Measurements from ENCODE around the gene PKD1L1.
"Not testable (repeated sequence)": the region's sequence is repeated elsewhere in the genome, so short reads cannot be mapped to it uniquely, and the experiment has no call there.

Gene PKD1L1

GRCh38 chr7:47948141-47948790 is at the start of gene PKD1L1:
Gene PKD1L1, minus strand, starts transcription at chr7:47948466. Its CDS starts 26 bp downstream, at chr7:47948440.
- DNase-seq = no peak

- DNase-seq = no peak
Observed at GRCh38 chr7:47992446-47992845, 44.2 kb upstream of the PKD1L1 start.

GRCh38 chr7:47991741-47992311 is 43.6 kb upstream of the PKD1L1 start:
- peak; percentile 83 for DNase-seq

GRCh38 chr7:47991270-47991669 is 43.0 kb upstream of the PKD1L1 start:
- no peak for DNase-seq

GRCh38 chr7:47990592-47990991 is 42.3 kb upstream of the PKD1L1 start:
- DNase-seq = no peak

GRCh38 chr7:47989607-47990400 is 41.5 kb upstream of the PKD1L1 start:
- not testable (repeated sequence) for DNase-seq

- DNase-seq = no peak
Observed at GRCh38 chr7:47988496-47989386, 40.5 kb upstream of the PKD1L1 start.

- no peak for DNase-seq
Observed at GRCh38 chr7:47982610-47983009, 34.3 kb upstream of the PKD1L1 start.

- DNase-seq = not testable (repeated sequence)
Observed at GRCh38 chr7:47980648-47981047, 32.4 kb upstream of the PKD1L1 start.

GRCh38 chr7:47979832-47980181 is 31.5 kb upstream of the PKD1L1 start:
- no peak for DNase-seq

GRCh38 chr7:47979145-47979831 is 31.0 kb upstream of the PKD1L1 start, which contains the start of gene HUS1:
Gene HUS1, minus strand, starts transcription at chr7:47979615. Its CDS starts 96 bp downstream, at chr7:47979519.
- peak; percentile 92 for DNase-seq

- no peak for DNase-seq
Observed at GRCh38 chr7:47978790-47979144, 30.5 kb upstream of the PKD1L1 start.

- DNase-seq = no peak
Observed at GRCh38 chr7:47973739-47974138, 25.5 kb upstream of the PKD1L1 start.

GRCh38 chr7:47970761-47971160 is 22.5 kb upstream of the PKD1L1 start:
- DNase-seq = no peak

- DNase-seq = peak; percentile 67
Observed at GRCh38 chr7:47968847-47969774, 20.8 kb upstream of the PKD1L1 start.

GRCh38 chr7:47967708-47968107 is 19.4 kb upstream of the PKD1L1 start:
- DNase-seq = no peak

GRCh38 chr7:47967123-47967522 is 18.9 kb upstream of the PKD1L1 start:
- no peak for DNase-seq

GRCh38 chr7:47965456-47965855 is 17.2 kb upstream of the PKD1L1 start:
- no peak for DNase-seq

- DNase-seq = no peak
Observed at GRCh38 chr7:47962262-47962661, 14.0 kb upstream of the PKD1L1 start.

- no peak for DNase-seq
Observed at GRCh38 chr7:47957156-47957555, 8.9 kb upstream of the PKD1L1 start.

- no peak for DNase-seq
Observed at GRCh38 chr7:47956220-47956619, 8.0 kb upstream of the PKD1L1 start.
